Gastrocnemius medialis (tissue), 4 donors: ENCODE measurements around the gene DRC1. TPM values are rescaled to one million over a fixed set of nuclear protein-coding genes. Genes with fewer than 3 reads are reported as not detected.

ENCODE experiments used
- ATAC-seq, 2 donors: fragments of 150-250 bp; one replicate each; pipeline ENCODE4 v1.9.1; 2016
- DNase-seq, 2 donors: peaks; one replicate each; pipeline ENCODE4 v3.0.0-alpha.2; 2019
- H3K27ac ChIP-seq, 4 donors: fragments of 200-600 bp; sonication (generic); 1 replicate in 1 of 4; 2 replicates in 3 of 4; pipeline ENCODE4 v1.5.1; 2016 to 2018; ENCODE audit warnings: mild to moderate bottlenecking in 2 of 4, moderate library complexity in 1 of 4
- H3K27me3 ChIP-seq, 3 donors: fragments of 200-600 bp; sonication (generic) in 2 of 3; 1 replicate in 1 of 3; 2 replicates in 2 of 3; pipeline versions ENCODE4 v1.5.1 to v1.6.0; 2016 to 2019; ENCODE audit warnings: mild to moderate bottlenecking in 1 of 3, moderate library complexity in 1 of 3
- H3K36me3 ChIP-seq, 2 donors: fragments of 200-600 bp; sonication (generic) in 1 of 2; one replicate each; pipeline ENCODE4 v1.5.1; 2017 to 2018
- H3K4me1 ChIP-seq, 2 donors: fragments of 200-600 bp; sonication (generic) in 1 of 2; one replicate each; pipeline ENCODE4 v1.5.1; 2016 to 2017; ENCODE audit warnings: mild to moderate bottlenecking in 2 of 2
- H3K4me3 ChIP-seq, 4 donors: fragments of 200-600 bp; sonication (generic) in 3 of 4; 1 replicate in 1 of 4; 2 replicates in 3 of 4; pipeline ENCODE4 v1.5.1; 2016 to 2019; ENCODE audit warnings: mild to moderate bottlenecking in 2 of 4
- H3K9me3 ChIP-seq, 3 donors: fragments of 200-600 bp; sonication (generic) in 2 of 3; 1 replicate in 1 of 3; 2 replicates in 2 of 3; pipeline ENCODE4 v1.5.1; 2016 to 2019
- POLR2A ChIP-seq, 2 donors: fragments of 450-650 bp; IDR thresholded peaks; one replicate each; pipeline ENCODE4 v1.6.1; 2017; ENCODE audit warnings: antibody characterized with exemption in 2 of 2, mild to moderate bottlenecking in 2 of 2, moderate library complexity in 2 of 2
- in situ Hi-C, 4 donors: fragments of 200-750 bp; cut with MboI; loops; one replicate each; pipeline versions ENCODE4 v1.15.0 to v1.8.0; 2017; ENCODE audit warnings: low sequenced_read_pairs in 4 of 4
- intact Hi-C: fragments of 100-400 bp; cut with DNase I; formaldehyde crosslinking; loops from one replicate; pipeline ENCODE4 v1.15.1; 2023; ENCODE audit warnings: low total_unique reads
- total RNA-seq, 4 donors: library from RNA; depleted of rRNA; stranded (reverse); fragments of >200 nt; gene quantifications; one replicate each; pipeline versions ENCODE4 v1.1.0 to v1.2.3, GENCODE V29; 2016
- TF ChIP-seq, protein P1 (sequence below), 5 experiments: fragments of 450-650 bp in 3 of 5; fragments of 200-600 bp in 2 of 5; sonication (generic) in 2 of 5; IDR thresholded peaks in 4 of 5; conservative IDR thresholded peaks in 1 of 5; 1 replicate in 4 of 5; 2 replicates in 1 of 5; pipeline ENCODE4 v1.5.1; 2016 to 2019; ENCODE audit warnings: antibody characterized with exemption in 5 of 5, mild to moderate bottlenecking in 3 of 5, moderate library complexity in 3 of 5

Gene DRC1
- total RNA-seq, 4 donors from 2014 or later = not detected

DNA sequence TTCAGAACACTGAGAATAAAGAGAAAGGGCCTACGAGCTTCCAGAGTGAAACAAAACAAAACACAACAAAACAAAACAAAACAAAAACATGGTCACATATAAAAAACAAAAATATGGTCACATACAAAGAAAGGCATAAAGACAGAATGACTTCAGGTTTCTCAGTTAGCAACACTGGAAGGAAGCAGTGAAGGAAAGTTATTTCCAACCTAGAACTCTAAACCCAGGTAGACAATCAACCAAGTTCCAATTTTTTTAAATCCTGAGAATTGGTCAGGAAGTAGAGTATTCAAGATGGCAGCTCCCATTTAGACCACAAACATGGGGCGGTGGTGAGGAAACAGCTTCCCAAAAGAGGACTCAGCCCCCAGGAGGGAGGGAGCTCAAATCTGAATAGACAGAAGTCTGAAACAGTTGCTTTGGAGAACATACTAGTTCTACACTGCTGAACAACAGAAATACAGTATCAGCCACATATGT is 9.1 kb downstream of the DRC1 start:
- no peak for TF ChIP-seq POLR2A (IDR thresholded peaks at IDR 0.05)
- TF ChIP-seq, protein P1, sequence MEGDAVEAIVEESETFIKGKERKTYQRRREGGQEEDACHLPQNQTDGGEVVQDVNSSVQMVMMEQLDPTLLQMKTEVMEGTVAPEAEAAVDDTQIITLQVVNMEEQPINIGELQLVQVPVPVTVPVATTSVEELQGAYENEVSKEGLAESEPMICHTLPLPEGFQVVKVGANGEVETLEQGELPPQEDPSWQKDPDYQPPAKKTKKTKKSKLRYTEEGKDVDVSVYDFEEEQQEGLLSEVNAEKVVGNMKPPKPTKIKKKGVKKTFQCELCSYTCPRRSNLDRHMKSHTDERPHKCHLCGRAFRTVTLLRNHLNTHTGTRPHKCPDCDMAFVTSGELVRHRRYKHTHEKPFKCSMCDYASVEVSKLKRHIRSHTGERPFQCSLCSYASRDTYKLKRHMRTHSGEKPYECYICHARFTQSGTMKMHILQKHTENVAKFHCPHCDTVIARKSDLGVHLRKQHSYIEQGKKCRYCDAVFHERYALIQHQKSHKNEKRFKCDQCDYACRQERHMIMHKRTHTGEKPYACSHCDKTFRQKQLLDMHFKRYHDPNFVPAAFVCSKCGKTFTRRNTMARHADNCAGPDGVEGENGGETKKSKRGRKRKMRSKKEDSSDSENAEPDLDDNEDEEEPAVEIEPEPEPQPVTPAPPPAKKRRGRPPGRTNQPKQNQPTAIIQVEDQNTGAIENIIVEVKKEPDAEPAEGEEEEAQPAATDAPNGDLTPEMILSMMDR (IDR thresholded peaks at IDR 0.05 in 4 of 5, conservative IDR thresholded peaks at IDR 0.05 in 1 of 5) = no peak
- no peaks in the 10 kb centered on the region for H3K36me3 ChIP-seq
- no peaks in the 10 kb centered on the region for H3K4me1 ChIP-seq
- intact Hi-C loops (no loop called here), in situ Hi-C loops (no loop called here)
- H3K4me3 ChIP-seq = no peak overlapping the region
- no peaks in the 10 kb centered on the region for H3K27me3 ChIP-seq
- no peak overlapping the region for H3K27ac ChIP-seq
- ATAC-seq (no peak), DNase-seq (no peak)
- no peaks in the 10 kb centered on the region for H3K9me3 ChIP-seq

DNA sequence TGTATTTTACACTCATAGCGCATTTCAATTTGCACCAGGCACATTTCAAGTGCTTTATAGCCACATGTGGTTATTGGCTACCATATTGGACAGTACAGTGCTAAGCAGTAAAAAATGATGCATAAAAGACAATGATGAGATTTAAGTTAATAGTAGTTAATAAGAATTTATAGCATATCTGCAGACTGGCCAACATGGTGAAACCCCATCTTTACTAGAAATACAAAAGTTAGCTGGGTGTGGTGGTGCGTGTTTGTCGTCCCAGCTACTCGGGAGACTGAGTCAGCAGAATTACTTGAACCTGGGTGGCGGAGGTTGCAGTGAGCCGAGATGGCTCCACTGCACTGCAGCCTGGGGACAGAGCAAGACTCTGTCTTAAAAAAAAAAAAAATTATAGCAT is 9.7 kb downstream of the DRC1 start:
- no peaks in the 10 kb centered on the region for H3K27me3 ChIP-seq
- TF ChIP-seq, protein P1 (IDR thresholded peaks at IDR 0.05 in 4 of 5, conservative IDR thresholded peaks at IDR 0.05 in 1 of 5) = no peak
- no peak for TF ChIP-seq POLR2A (IDR thresholded peaks at IDR 0.05)
- H3K4me3 ChIP-seq = no peak overlapping the region
- no peak overlapping the region for H3K27ac ChIP-seq
- no peak for DNase-seq
- in situ Hi-C loops (no loop called here), intact Hi-C loops (no loop called here)
- H3K4me1 ChIP-seq = no peaks in the 10 kb centered on the region
- no peaks in the 10 kb centered on the region for H3K9me3 ChIP-seq
- no peak for ATAC-seq
- H3K36me3 ChIP-seq = no peaks in the 10 kb centered on the region

DNA sequence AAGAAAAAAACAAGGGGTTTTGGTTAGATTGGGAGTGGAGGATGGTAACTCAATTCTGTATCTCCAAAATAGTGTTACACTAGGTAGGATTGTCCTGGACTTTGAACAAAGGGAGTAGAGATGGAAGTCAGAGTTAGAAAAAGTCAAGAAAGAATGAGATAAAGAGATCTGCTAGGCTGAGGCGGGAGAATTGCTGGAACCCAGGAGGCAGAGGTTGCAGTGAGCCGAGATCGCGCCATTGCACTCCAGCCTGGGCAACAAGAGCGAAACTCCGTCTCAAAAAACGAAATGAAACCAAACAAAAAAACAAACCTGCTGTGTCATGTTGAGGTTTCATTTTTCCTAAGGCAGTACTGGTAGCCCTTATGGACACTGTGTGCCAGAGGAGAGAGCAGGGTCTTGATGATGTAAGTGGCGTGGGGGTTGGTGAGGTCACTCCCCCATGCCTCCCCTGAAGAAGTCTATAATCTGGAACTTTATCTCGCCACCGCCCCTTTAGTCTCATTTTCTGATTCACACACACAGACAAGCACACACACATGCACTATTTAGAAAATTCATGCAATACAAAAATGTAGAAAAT is 10.5 kb downstream of the DRC1 start:
- no peaks in the 10 kb centered on the region for H3K4me1 ChIP-seq
- no peaks in the 10 kb centered on the region for H3K36me3 ChIP-seq
- ATAC-seq (no peak), DNase-seq (no peak)
- in situ Hi-C loops = no loop called here
- no peaks in the 10 kb centered on the region for H3K9me3 ChIP-seq
- H3K27ac ChIP-seq = no peak overlapping the region
- TF ChIP-seq, protein P1 (IDR thresholded peaks at IDR 0.05 in 4 of 5, conservative IDR thresholded peaks at IDR 0.05 in 1 of 5) = no peak
- no peak for TF ChIP-seq POLR2A (IDR thresholded peaks at IDR 0.05)
- intact Hi-C loops = no loop called here
- no peak overlapping the region for H3K4me3 ChIP-seq
- no peaks in the 10 kb centered on the region for H3K27me3 ChIP-seq

DNA sequence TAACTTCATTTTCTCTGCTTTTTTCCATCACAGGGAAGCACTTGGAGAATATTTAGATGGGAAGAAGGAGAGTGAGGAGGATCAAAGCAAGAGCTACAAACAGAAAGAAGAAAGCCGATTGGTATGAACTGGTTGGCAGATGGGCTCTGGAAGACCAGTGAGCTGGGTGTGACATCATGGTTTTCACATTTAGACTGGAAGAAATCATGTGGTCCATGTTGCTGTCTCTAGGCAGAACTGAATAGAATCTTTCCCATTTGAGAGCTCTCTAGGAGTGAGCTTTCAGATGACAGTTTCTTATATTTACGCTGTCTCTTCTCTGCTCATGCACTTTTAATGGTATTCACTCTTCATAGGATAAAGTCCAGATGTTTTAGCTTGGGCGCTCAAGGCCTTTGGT is 12.6 kb downstream of the DRC1 start:
- TF ChIP-seq POLR2A (IDR thresholded peaks at IDR 0.05) = no peak
- TF ChIP-seq, protein P1 (IDR thresholded peaks at IDR 0.05 in 4 of 5, conservative IDR thresholded peaks at IDR 0.05 in 1 of 5) = no peak
- Histone ChIP-seq H3K4me3 (no peak overlapping the region), H3K27ac (no peak overlapping the region), H3K27me3 (no peaks in the 10 kb centered on the region), H3K36me3 (no peaks in the 10 kb centered on the region), H3K4me1 (no peaks in the 10 kb centered on the region), H3K9me3 (no peaks in the 10 kb centered on the region)
- in situ Hi-C loops = no loop called here
- ATAC-seq = no peak
- DNase-seq = no peak
- intact Hi-C loops = no loop called here

DNA sequence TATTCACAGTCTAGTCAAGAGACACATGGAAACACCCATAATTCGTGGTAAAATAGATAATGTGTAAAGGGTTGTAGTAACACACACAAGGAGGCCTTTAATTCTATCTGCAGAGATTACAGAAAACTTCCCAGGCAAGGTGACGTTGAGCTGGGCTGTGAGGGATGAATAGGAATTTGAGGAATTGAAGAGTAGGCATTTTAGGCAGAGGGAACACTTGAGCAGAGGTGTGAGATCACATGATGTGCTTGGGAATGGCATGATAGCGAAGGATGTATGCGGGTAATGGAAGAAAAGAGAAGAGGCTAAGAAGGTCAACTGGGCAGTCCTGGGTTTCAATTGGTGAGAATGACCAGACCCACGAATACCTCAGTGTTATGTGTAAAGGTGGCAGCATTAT is 20.2 kb downstream of the DRC1 start:
- no peaks in the 10 kb centered on the region for H3K36me3 ChIP-seq
- H3K4me1 ChIP-seq = no peaks in the 10 kb centered on the region
- in situ Hi-C loops (no loop called here), intact Hi-C loops (no loop called here)
- H3K27ac ChIP-seq = no peak overlapping the region
- TF ChIP-seq, protein P1 (IDR thresholded peaks at IDR 0.05 in 4 of 5, conservative IDR thresholded peaks at IDR 0.05 in 1 of 5) = no peak
- no peak for TF ChIP-seq POLR2A (IDR thresholded peaks at IDR 0.05)
- DNase-seq (no peak), ATAC-seq (no peak)
- no peaks in the 10 kb centered on the region for H3K27me3 ChIP-seq
- H3K9me3 ChIP-seq = no peaks in the 10 kb centered on the region
- H3K4me3 ChIP-seq = no peak overlapping the region
